HAP-1 (cell line): ENCODE results near the gene SMIM15.

Experiments used
- DNase-seq, 2 experiments: peaks; one replicate each; pipeline ENCODE4 v3.0.0-alpha.2; 2016 to 2020; ENCODE audit warnings: low spot score in 2 of 2
- H3K27me3 ChIP-seq: fragments of 250-450 bp; sonication (Bioruptor Pico); 2 replicates; pipeline ENCODE4 v1.5.1; 2020; ENCODE audit warnings: low read depth, mild to moderate bottlenecking, moderate library complexity
- H3K36me3 ChIP-seq: fragments of 250-450 bp; sonication (Bioruptor Pico); replicated peaks from 2 replicates; pipeline ENCODE4 v1.5.1; 2020; ENCODE audit warnings: mild to moderate bottlenecking
- H3K4me1 ChIP-seq: fragments of 250-450 bp; sonication (Bioruptor Pico); 2 replicates; pipeline ENCODE4 v1.5.1; 2020; ENCODE audit warnings: mild to moderate bottlenecking
- H3K4me3 ChIP-seq: fragments of 250-450 bp; sonication (Bioruptor Pico); 2 replicates; pipeline ENCODE4 v1.5.1; 2020; ENCODE audit warnings: mild to moderate bottlenecking, moderate library complexity
- H3K9me3 ChIP-seq: fragments of 250-450 bp; sonication (Bioruptor Pico); 2 replicates; pipeline ENCODE4 v1.5.1; 2020; ENCODE audit warnings: mild to moderate bottlenecking, moderate library complexity
- in situ Hi-C: fragments of 300-500 bp; cut with MboI; formaldehyde crosslinking; loops from 3 replicates; pipeline ENCODE4 v1.14.3; 2020; ENCODE audit warnings: low sequenced_read_pairs, inconsistent platforms, mixed read lengths

SMIM15 gene

GRCh38 chr5:61177716-61178115 is 15.4 kb upstream of the SMIM15 start:
- H3K36me3 ChIP-seq = no peaks in the 10 kb centered on the region
- no peaks in the 10 kb centered on the region for H3K9me3 ChIP-seq
- no peak for DNase-seq
- no peak overlapping the region for H3K4me3 ChIP-seq
- no peaks in the 10 kb centered on the region for H3K4me1 ChIP-seq
- in situ Hi-C loops = no loop called here
- H3K27me3 ChIP-seq = no peaks in the 10 kb centered on the region

GRCh38 chr5:61177070-61177469 is 14.8 kb upstream of the SMIM15 start:
- in situ Hi-C loops = no loop called here
- Histone ChIP-seq H3K27me3 (no peaks in the 10 kb centered on the region), H3K4me1 (no peaks in the 10 kb centered on the region), H3K4me3 (no peak overlapping the region), H3K9me3 (no peaks in the 10 kb centered on the region), H3K36me3 (no peaks in the 10 kb centered on the region)
- no peak for DNase-seq

- Histone ChIP-seq H3K27me3 (no peaks in the 10 kb centered on the region), H3K4me1 (no peaks in the 10 kb centered on the region), H3K9me3 (no peaks in the 10 kb centered on the region), H3K36me3 (no peaks in the 10 kb centered on the region), H3K4me3 (no peak overlapping the region)
- in situ Hi-C loops = no loop called here
- DNase-seq = no peak
Observed at GRCh38 chr5:61176631-61177030, 14.4 kb upstream of the SMIM15 start.

GRCh38 chr5:61171479-61171878 is 9.2 kb upstream of the SMIM15 start:
- in situ Hi-C loops = no loop called here
- Histone ChIP-seq H3K9me3 (no peaks in the 10 kb centered on the region), H3K4me3 (no peak overlapping the region), H3K4me1 (no peaks in the 10 kb centered on the region), H3K36me3 (no peaks in the 10 kb centered on the region), H3K27me3 (no peaks in the 10 kb centered on the region)
- DNase-seq = no peak

- H3K27me3 ChIP-seq = no peaks in the 10 kb centered on the region
- in situ Hi-C loops = no loop called here
- no peak for DNase-seq
- no peak overlapping the region for H3K4me3 ChIP-seq
- no peaks in the 10 kb centered on the region for H3K36me3 ChIP-seq
- H3K4me1 ChIP-seq = no peaks in the 10 kb centered on the region
- no peaks in the 10 kb centered on the region for H3K9me3 ChIP-seq
Observed at GRCh38 chr5:61168951-61169350, 6.7 kb upstream of the SMIM15 start.

- H3K9me3 ChIP-seq = no peaks in the 10 kb centered on the region
- DNase-seq = peak; percentile 6 to 13
- no peaks in the 10 kb centered on the region for H3K27me3 ChIP-seq
- no peaks in the 10 kb centered on the region for H3K4me1 ChIP-seq
- no peaks in the 10 kb centered on the region for H3K36me3 ChIP-seq
- H3K4me3 ChIP-seq = no peak overlapping the region
- in situ Hi-C loops = no loop called here
Observed at GRCh38 chr5:61167382-61167781, 5.1 kb upstream of the SMIM15 start.

- Histone ChIP-seq H3K4me3 (no peak overlapping the region), H3K36me3 (no peaks in the 10 kb centered on the region), H3K27me3 (no peaks in the 10 kb centered on the region), H3K4me1 (no peaks in the 10 kb centered on the region; the same call in 1 of the 2 replicates), H3K9me3 (no peaks in the 10 kb centered on the region)
- no peak for DNase-seq
- in situ Hi-C loops = no loop called here
Observed at GRCh38 chr5:61163905-61164304, 1.6 kb upstream of the SMIM15 start.

- H3K36me3 ChIP-seq = no peaks in the 10 kb centered on the region
- no peak for DNase-seq
- no peak overlapping the region for H3K4me3 ChIP-seq
- H3K27me3 ChIP-seq = no peaks in the 10 kb centered on the region
- H3K4me1 ChIP-seq = no peaks in the 10 kb centered on the region; the same call in 1 of the 2 replicates
- H3K9me3 ChIP-seq = no peaks in the 10 kb centered on the region
- in situ Hi-C loops = no loop called here
Observed at GRCh38 chr5:61162832-61163567, 732 bp upstream of the SMIM15 start.

- no peaks in the 10 kb centered on the region; the same call in 1 of the 2 replicates for H3K4me1 ChIP-seq
- in situ Hi-C loops = no loop called here
- no peaks in the 10 kb centered on the region for H3K9me3 ChIP-seq
- no peaks in the 10 kb centered on the region for H3K36me3 ChIP-seq
- DNase-seq = no peak
- no peaks in the 10 kb centered on the region for H3K27me3 ChIP-seq
- H3K4me3 ChIP-seq = no peak overlapping the region
Observed at GRCh38 chr5:61160497-61160896, 1.8 kb downstream of the SMIM15 start.

GRCh38 chr5:61159836-61160235 is 2.4 kb downstream of the SMIM15 start:
- in situ Hi-C loops = no loop called here
- Histone ChIP-seq H3K36me3 (no peaks in the 10 kb centered on the region), H3K9me3 (no peaks in the 10 kb centered on the region), H3K4me1 (no peaks in the 10 kb centered on the region; the same call in 1 of the 2 replicates), H3K4me3 (no peak overlapping the region), H3K27me3 (no peaks in the 10 kb centered on the region)
- no peak for DNase-seq

GRCh38 chr5:61159070-61159469 is 3.2 kb downstream of the SMIM15 start:
- DNase-seq = no peak
- H3K27me3 ChIP-seq = no peaks in the 10 kb centered on the region
- H3K4me3 ChIP-seq = no peak overlapping the region
- no peaks in the 10 kb centered on the region for H3K9me3 ChIP-seq
- no peaks in the 10 kb centered on the region; the same call in 1 of the 2 replicates for H3K4me1 ChIP-seq
- in situ Hi-C loops = no loop called here
- no peaks in the 10 kb centered on the region for H3K36me3 ChIP-seq

- Histone ChIP-seq H3K4me1 (no peaks in the 10 kb centered on the region), H3K36me3 (no peaks in the 10 kb centered on the region), H3K4me3 (no peak overlapping the region), H3K27me3 (no peaks in the 10 kb centered on the region), H3K9me3 (no peaks in the 10 kb centered on the region)
- DNase-seq = no peak
- in situ Hi-C loops = no loop called here
Observed at GRCh38 chr5:61151893-61152292, 10.4 kb downstream of the SMIM15 start.

- in situ Hi-C loops = no loop called here
Observed at GRCh38 chr5:61148515-61148914, 13.8 kb downstream of the SMIM15 start.

GRCh38 chr5:61142811-61143210 is 19.5 kb downstream of the SMIM15 start:
- Histone ChIP-seq H3K4me3 (no peak overlapping the region), H3K27me3 (no peaks in the 10 kb centered on the region), H3K36me3 (no peaks in the 10 kb centered on the region), H3K9me3 (no peaks in the 10 kb centered on the region), H3K4me1 (no peaks in the 10 kb centered on the region)
- no peak for DNase-seq
- in situ Hi-C loops = no loop called here

More at GRCh38 chr5:61148515-61148914, 13.8 kb downstream of the SMIM15 start:
- no peak overlapping the region for H3K4me3 ChIP-seq
- H3K9me3 ChIP-seq = no peaks in the 10 kb centered on the region
- no peaks in the 10 kb centered on the region for H3K36me3 ChIP-seq
- H3K27me3 ChIP-seq = no peaks in the 10 kb centered on the region
- no peaks in the 10 kb centered on the region for H3K4me1 ChIP-seq
- DNase-seq = no peak

- H3K4me1 ChIP-seq = no peaks in the 10 kb centered on the region
- no peaks in the 10 kb centered on the region for H3K27me3 ChIP-seq
- in situ Hi-C loops = no loop called here
- no peaks in the 10 kb centered on the region for H3K9me3 ChIP-seq
- DNase-seq = no peak
- H3K36me3 ChIP-seq = no peaks in the 10 kb centered on the region
- H3K4me3 ChIP-seq = no peak overlapping the region
Observed at GRCh38 chr5:61142391-61142790, 19.9 kb downstream of the SMIM15 start.
